ENCODE data around the gene AATK.

The AATK gene

DNA sequence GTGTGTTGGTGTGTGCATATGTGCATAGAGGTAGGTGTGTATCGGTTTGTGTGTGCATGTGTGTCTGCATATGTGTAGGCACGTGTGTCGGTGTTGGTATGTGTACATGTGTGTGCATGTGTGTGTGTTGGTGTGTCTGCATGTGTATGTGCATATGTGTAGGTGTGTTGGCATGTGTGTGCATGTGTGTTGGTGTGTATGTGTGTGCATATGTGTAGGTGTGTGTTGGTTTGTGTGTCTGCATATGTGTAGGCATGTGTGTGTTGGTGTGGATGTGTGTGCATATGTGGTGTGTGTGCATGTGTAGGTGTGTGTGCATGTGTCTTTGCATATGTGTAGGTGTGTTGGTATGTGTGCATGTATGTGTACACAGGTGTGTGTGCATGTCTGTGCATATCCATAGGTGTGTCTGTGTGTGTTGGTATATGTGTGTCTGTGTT is 3.9 kb upstream of the AATK start:
- Histone ChIP-seq H3K4me1 (peaks cover 12% of the 10 kb centered on the region), H3K27me3 (no peaks in the 10 kb centered on the region), H3K4me3 (ENCODE audit: low read depth, low read length) (no peak overlapping the region), H3K9me3 (no peaks in the 10 kb centered on the region), H3K36me3 (no peaks in the 10 kb centered on the region)
- DNase-seq = no peak
- TF ChIP-seq, protein P1, sequence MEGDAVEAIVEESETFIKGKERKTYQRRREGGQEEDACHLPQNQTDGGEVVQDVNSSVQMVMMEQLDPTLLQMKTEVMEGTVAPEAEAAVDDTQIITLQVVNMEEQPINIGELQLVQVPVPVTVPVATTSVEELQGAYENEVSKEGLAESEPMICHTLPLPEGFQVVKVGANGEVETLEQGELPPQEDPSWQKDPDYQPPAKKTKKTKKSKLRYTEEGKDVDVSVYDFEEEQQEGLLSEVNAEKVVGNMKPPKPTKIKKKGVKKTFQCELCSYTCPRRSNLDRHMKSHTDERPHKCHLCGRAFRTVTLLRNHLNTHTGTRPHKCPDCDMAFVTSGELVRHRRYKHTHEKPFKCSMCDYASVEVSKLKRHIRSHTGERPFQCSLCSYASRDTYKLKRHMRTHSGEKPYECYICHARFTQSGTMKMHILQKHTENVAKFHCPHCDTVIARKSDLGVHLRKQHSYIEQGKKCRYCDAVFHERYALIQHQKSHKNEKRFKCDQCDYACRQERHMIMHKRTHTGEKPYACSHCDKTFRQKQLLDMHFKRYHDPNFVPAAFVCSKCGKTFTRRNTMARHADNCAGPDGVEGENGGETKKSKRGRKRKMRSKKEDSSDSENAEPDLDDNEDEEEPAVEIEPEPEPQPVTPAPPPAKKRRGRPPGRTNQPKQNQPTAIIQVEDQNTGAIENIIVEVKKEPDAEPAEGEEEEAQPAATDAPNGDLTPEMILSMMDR (IDR thresholded peaks at IDR 0.05; ENCODE audit: low read depth, low read length) = no peak

DNA sequence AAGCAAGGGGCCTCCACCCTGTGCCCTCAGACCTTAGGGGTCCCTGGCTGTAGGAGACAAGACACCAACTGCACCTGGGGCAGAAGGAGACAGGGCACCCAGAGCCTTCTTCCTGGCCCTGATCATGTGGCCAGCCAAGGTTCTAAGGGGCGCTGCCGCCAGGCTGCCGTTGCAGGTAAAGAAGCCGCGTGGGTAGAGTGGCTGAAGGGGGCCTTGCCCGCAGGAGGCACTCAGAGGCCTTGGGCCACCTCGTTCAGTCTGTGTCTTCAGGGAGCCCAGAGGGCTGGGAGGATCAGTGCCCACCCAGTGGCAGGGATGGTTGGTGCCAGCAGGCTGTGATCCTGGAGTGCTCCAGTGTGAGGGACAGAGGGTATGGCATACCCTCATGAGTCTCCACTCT is 1.6 kb upstream of the AATK start:
- no peaks in the 10 kb centered on the region for H3K36me3 ChIP-seq
- peaks cover 9% of the 10 kb centered on the region for H3K4me1 ChIP-seq
- H3K4me3 ChIP-seq (ENCODE audit: low read depth, low read length) = no peak overlapping the region
- no peaks in the 10 kb centered on the region for H3K9me3 ChIP-seq
- no peaks in the 10 kb centered on the region for H3K27me3 ChIP-seq
- DNase-seq = no peak
- TF ChIP-seq, protein P1 (IDR thresholded peaks at IDR 0.05; ENCODE audit: low read depth, low read length) = no peak

DNA sequence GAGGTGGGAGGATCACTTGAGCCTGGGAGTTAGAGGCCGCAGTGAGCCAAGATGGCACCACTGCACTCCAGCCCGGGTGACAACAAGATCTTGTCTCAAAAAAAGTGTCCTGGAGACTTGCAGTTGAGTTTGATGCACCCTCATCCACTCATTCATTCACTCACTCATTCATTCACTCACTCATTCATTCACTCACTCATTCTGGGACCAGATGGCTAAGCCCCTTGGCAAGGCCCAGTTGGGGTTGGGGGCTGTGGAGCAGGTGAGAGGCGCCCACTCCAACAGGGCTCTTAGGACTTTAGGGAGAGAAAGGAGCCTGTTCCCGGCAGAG is 1.1 kb upstream of the AATK start:
- TF ChIP-seq, protein P1 (IDR thresholded peaks at IDR 0.05; ENCODE audit: low read depth, low read length) = no peak
- Histone ChIP-seq H3K4me3 (ENCODE audit: low read depth, low read length) (no peak overlapping the region), H3K27me3 (no peaks in the 10 kb centered on the region), H3K4me1 (peaks cover 9% of the 10 kb centered on the region), H3K9me3 (no peaks in the 10 kb centered on the region), H3K36me3 (no peaks in the 10 kb centered on the region)
- DNase-seq = no peak

DNA sequence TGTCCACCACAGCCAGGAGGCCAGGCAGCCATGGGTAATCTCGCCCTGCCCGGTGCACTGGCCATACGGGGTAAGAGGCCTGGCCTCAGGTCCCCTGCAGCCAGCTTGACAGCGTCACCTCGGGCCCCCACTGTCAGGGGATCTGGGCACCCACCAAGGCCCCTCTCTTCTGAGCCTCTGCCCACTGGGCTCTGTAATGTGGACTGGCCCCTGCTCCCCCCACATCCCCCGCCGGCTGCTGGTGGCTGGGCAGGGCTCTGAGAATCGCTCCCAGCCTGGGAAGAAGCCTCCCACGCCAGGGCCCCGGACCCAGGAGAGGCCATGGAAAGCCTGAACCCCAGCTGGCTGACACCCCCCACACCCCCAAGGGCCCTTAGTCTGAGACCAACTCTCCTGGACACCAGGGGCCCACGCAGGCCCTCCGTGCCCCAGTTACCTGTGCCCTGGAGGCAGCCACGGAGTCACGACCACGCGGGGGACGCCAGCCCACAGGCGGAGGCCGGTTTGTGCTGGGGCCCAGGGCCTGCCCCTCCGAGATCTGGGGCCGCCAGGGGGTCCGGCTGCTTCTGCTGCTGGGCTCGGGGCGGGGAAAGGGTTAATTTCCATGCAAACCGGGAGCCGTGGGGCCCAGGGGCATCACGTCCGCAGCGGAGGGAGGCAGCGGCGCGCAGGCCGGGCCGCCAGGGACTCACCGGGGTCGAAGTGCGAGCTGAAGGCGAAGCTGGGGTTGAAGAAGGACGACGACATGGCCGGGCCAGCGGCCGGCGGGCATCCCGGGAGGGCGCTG is 582 bp downstream of the AATK start, which contains the start of gene PVALEF:
PVALEF (plus strand) TSS at position 262 of the 787 bp plus-strand sequence. CDS start 15,720 bp downstream, outside the sequence.
- peak; percentile 51 for DNase-seq
- Histone ChIP-seq H3K4me3 (ENCODE audit: low read depth, low read length) (peak within 1 kb of the TSS; percentile 45), H3K27me3 (no peaks in the 10 kb centered on the region)

DNA sequence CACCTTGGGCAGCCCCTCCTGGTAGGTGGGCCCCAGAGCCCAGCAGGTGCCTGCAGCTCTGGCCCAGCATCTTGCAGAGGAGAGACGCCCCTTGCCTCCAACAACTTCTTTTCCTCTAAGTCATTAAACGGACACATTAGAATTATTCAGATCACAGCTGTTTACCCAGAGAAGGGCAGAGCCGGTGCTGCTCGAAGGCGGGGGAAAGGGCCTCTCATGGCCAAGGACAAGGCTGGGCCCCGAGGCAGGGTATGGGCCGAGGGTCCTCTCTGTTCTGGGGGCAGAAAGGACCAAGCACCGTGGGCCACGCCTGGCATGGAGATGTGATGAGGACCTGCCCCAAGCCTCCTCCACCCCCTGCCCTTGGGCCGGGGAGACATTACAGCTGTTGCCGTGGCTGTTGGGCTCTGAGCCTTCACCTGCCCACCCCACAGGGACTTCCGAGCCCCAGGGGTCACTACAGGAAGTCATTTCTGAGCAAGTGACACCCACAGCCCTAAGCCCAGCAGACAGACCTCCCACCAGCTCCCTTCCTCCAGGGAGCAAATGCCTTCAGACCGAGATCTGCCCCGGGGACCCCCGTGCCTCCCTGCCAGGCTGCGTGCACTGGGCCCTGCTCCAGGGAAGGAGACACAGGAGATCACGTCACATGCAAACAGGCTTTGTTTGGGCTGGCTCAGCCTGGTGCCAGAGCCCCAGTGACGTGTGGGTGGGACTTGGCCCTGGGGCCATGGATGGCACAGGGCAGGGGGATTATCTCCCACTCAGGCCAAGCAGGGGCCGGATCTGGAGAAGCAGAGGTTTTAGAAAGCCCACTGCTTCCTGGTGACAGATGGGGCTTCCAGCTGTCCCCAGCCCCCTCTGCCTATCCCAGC is 1.4 kb downstream of the AATK start:
- Histone ChIP-seq H3K4me1 (peaks cover 9% of the 10 kb centered on the region), H3K27me3 (no peaks in the 10 kb centered on the region)
- DNase-seq = peak; percentile 56

More for the DNA sequence above, 582 bp downstream of the AATK start, which contains the start of gene PVALEF:
- H3K36me3 ChIP-seq = no peaks in the 10 kb centered on the region
- no peaks in the 10 kb centered on the region for H3K9me3 ChIP-seq
- TF ChIP-seq, protein P1 (IDR thresholded peaks at IDR 0.05; ENCODE audit: low read depth, low read length) = no peak
- peaks cover 9% of the 10 kb centered on the region for H3K4me1 ChIP-seq

More for the DNA sequence above, 1.4 kb downstream of the AATK start:
- no peaks in the 10 kb centered on the region for H3K36me3 ChIP-seq
- TF ChIP-seq, protein P1 (IDR thresholded peaks at IDR 0.05; ENCODE audit: low read depth, low read length) = no peak
- H3K9me3 ChIP-seq = no peaks in the 10 kb centered on the region
- no peak overlapping the region for H3K4me3 ChIP-seq (ENCODE audit: low read depth, low read length)

All from BE2C (cell line).